NCI-H748 (cell line): ENCODE measurements around the gene ODAD4.

Experiments used
- DNase-seq: peaks from one replicate; lab custom pipeline; 2025; ENCODE audit not compliant: unreplicated experiment; lab: John Stamatoyannopoulos, UW

ODAD4 gene

DNA sequence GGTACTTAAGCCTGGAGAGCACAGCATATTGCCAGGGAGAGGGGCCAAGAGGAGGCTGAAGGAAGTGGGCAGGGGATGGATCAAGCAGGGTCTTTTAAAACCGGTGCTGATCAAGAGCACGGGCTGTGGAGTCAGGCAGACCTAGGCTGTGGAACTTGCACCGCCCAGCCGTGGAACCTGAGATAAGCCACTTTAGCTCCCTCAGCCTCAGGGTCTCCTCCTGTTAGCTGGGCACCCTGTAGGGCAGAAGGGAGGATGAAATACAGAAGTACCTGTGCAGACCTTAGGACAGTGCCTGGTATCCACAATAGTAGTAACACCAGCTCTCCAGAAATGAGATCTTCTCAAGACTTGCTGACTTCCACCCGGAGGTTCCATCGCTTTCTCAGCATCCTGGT, 9.3 kb downstream of the ODAD4 start:
- DNase-seq: no peak

DNA sequence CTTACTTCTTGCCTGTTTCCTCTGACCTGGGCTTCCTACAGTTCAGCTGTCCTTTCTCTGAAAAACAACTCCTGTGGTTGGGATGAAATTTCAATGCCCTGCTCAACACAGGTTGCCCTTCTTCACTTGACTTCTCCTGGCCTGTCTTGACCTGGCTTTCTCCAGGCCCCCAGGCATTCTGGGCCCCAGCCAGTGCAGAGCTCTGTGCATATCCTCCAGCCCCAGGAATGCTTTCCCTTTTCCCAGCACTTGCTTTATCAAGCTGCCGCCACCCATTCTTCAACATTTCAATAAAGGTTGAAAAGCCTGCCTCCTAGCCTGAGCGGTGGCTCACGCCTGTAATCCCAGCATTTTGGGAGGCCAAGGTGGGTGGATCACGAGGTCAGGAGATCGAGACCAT, 10.8 kb downstream of the ODAD4 start:
- DNase-seq: no peak

DNA sequence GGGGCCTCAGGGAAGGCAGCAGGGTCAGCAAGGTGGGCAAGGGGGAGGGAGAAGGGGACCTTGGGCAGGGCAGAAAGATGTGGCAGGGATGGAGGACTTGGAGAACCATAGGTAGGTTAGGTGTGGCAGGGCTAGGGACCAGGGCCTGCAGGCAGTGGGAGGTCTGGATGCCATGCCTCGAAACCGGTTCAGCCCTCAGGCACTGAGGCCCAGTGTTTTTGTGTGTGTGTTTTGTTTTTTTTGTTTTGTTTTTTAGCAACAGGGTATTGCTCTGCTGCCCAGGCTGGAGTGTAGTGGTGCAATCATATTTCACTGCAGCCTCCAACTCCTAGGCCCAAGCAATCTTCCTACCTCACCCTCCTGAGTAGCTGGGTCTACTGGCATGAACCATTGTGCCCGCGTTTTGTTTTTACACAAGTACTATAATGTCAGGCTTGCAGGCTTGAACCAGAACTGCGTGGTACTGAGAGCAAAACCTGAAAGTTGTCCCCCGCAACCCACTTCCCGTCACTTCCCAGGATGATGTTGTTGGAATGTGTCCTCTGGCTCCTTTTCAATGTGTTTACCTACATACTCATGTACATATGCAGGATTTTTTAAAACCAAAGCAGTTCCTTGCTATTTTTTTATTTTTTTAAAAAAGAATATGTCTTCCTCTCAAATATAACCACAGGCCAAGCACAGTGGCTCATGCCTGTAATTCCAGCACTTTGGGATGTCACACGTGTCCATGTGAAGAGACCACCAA, 12.4 kb downstream of the ODAD4 start:
- no peak for DNase-seq

DNA sequence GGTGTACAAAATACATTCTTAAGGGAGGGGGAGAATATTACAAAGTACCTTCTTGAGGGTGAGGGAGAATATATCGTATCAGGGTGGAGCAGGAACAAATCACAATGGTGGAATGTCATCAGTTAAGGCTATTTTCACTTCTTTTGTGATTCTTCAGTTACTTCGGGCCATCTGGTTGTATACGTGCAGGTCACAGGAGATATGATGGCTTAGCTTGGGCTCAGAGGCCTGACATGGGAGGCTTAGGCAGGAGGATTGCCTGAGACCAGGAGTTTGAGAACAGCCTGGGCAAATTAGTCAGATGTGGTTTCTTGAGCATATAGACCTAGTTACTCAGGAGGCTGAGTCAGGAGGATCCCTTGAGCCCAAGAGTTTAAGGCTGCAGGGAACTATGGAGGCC, 13.1 kb downstream of the ODAD4 start:
- DNase-seq: no peak

DNA sequence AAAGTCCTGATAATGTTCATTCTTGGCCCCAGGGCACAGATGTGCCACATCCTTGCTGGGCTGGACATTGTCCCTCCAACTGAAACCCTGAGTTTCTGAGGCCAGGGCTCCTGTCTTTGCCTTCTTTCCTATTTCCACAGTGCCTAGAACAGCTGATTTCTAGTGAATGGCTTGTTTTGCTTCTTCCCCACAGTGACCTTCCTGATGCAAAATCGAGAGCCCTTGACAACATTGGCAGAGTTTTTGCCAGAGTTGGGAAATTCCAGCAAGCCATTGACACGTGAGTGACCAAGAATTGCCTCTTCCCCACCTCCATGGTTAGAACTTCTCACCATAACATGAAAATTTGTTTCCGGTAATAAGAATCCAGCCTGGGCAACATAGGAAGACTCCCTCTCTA, 14.5 kb downstream of the ODAD4 start:
- DNase-seq: no peak

DNA sequence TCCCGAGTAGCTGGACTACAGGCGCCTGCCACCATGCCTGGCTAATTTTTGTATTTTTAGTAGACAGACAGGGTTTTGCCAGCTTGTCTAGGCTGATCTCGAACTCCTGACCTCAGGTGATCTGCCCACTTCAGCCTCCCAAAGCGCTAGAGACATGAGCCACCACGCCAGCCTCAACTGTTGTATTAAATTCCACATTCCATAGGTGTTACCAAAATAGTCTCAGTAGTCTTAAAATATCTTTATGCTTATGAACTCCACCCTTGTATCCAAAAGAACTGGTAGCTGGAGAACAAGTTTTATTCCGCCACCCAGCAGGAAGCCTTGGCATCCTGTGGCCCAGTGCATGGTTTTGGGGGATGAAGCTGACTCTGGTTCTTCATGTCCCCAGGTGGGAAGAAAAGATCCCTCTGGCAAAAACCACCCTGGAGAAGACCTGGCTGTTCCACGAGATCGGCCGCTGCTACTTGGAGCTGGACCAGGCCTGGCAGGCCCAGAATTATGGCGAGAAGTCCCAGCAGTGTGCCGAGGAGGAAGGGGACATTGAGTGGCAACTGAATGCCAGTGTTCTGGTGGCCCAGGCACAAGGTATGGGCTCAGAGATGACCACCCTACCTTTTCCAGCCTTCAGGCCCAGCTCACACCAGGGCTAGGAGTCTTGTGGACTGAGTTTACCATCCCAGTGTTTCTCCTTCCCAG, 18.5 kb downstream of the ODAD4 start:
- DNase-seq: no peak

DNA sequence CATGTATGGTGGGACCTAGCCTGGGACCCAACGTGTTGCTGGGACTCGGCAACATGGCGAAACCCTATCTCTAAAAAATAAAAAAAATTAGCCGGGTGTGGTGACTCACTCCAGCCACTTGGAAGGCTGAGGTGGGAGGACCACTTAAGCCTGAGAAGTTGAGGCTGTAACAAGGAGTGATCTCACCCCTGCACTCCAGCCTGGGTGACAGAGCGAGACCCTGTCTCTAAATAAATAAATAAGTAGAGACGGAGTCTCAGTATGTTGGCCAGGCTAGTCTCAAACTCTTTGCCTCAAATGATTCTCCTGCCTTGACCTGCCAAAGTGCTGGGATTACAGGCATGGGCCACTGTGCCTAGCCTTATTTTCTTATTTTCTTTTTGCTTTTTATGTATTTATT, 26.1 kb downstream of the ODAD4 start:
- DNase-seq: no peak

DNA sequence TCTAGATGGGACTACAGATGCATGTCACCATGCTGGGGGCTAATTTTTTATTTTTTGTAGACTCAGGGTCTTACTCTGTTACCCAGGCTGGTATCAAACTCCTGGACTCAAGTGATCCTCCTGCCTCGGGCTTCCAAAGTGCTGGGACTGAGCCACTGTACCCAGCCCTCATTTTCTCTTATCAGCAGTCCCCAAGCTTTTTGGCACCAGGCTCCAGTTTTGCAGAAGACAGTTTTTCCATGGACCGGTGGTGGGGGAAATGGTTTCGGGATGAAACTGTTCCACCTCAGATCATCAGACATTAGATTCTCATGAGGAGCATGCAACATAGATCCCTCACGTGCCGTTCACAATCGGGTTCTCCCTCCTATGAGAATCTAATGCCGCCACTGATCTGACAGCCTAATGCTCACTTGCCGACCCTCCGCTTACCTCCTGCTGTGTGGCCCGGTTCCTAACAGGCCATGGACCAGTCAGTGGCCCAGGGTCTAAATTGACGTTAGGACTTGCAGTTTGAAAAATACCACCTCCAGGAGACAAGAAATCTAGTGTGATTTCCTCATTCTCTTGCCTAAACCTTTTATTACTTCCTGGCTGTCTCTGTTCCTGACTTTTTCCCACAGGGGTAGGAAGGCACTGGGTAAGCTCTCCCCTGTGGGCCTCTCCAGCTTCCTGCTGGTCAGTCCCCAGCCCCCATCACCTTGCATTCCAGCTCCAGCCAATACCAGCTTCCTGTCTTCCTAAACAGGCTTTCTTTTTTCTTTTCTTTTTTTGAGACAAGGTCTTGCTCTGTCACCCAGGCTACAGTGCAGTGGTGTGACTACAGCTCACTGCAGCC, 26.8 kb downstream of the ODAD4 start:
- no peak for DNase-seq

DNA sequence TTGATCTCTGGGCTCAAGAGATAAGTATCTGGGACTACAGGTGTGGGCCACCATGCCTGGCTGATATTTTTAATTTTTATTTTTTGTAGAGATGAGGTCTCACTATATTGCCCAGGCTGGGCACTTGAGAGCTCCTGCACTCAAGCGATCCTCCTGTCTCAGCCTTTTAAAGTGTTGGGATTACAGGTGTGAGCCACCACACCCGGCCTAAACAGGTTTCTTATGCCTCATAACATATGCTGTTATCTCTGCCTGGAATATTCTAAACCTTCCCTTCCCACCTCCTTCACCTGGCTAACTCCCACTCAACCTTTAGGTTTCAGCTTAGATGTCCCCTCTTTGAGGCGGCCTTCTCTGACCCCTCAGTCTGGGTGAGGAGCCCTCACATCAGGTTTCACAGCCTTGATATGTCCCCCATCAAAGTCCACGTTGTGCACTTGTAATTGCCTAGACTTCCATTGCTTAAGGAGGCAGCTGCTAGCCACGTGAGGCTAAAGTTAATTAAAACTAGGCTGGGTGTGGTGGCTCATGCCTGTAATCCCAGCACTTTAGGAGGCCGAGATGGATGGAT, 27.5 kb downstream of the ODAD4 start:
- no peak for DNase-seq

DNA sequence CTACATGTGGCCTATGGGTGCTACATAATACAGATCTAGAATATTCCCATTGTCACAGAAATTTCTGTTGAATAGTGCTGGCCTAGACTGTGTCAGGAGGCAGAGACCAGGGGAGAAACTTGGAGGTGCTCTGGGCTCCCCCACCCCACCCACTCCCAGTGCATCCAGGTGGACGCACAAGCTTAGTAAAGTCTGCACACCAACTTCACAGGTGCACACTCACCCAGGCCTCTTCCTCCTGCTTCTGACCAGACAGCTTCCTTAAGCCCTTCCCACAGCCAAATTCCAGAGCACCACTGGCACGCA, 28.6 kb downstream of the ODAD4 start:
- DNase-seq: no peak

DNA sequence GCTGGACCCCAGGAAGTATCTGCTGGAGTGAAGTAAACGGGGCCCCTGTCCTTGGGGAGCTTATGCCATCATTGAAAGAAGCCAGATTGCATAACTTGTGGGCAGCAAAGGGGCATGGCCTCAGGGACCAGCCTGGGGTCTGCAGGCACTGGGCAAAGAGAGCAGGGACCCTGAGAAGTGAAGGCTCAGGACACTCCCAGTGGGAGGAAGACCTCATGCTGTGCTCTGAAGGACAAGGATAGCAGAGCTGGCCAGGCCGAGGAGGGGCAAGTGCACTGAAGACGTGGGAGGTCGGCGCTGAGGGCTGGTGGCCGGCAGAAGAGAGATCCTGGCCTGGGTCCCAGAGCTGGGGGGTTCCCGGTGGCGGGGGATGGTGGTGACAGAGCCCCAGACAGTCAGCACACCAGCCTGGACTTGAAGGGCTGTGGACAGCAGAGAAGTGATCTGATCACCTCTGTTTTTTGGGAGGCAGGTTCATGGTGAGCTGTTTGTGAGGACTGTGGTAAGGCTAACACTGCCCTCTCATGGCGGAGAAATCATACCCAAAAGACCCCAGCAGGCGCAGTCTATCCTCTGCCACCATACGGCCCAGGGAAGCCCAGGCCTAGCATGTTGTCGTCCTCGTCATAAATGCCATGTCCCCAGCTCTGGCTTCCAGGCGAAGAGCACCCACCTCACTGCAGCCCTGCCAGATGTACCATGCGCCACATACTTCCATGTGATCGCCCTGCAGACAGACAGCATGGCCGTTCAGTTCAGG, 29.1 kb downstream of the ODAD4 start:
- peak; percentile 29 for DNase-seq

DNA sequence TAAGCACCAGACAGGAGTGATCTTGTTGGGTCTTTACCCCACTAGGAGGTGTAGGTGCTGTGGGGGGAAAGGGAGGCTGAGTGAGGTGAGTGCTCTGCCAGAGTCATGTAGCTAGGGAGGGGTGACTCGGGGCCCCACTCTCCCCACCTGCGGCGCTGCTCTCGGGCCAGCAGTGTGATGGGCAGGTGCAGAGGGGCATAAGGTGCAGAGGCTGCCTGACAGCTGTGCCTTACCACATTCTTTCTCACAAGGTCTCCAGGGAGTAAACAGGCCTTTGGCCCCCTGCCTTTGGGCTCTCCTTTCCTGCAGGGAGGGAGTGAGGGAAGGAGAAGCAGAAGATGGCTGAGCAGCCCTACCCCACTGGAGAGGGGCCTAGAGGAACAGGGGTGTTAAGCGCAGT, 31.7 kb downstream of the ODAD4 start:
- no peak for DNase-seq

DNA sequence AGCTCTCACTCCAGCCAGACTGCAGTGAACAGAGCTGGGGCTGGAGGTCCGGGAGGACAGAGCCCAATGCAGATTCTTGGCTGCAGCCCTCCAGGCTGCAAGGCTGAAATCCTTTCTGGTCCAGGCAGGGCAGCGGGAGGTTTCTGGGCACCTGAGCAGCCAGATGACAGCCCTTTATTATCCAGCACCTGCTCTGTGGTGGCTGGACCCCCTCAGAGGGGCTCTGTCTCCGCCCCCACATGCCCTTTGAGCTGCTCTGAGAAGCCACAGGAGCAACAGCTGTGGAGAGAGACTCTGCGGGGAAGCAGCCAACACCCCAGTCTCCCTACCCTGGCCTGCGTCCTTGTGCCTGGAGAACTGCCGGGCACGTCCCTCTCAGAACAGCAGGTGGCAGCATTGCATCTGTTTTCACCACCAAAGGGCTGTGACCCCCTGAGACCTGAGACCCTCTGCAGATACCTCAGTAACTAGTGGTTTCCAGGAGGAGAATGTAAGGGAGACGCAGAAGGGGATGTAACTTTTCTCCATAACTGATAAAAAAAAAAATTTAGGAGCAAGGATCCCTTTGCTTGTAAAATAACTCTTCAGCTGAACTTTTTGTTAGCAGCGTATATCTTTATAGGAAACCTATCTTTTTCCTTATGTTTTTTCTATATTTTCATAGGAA, 32.5 kb downstream of the ODAD4 start:
- DNase-seq: peak; percentile 66

DNA sequence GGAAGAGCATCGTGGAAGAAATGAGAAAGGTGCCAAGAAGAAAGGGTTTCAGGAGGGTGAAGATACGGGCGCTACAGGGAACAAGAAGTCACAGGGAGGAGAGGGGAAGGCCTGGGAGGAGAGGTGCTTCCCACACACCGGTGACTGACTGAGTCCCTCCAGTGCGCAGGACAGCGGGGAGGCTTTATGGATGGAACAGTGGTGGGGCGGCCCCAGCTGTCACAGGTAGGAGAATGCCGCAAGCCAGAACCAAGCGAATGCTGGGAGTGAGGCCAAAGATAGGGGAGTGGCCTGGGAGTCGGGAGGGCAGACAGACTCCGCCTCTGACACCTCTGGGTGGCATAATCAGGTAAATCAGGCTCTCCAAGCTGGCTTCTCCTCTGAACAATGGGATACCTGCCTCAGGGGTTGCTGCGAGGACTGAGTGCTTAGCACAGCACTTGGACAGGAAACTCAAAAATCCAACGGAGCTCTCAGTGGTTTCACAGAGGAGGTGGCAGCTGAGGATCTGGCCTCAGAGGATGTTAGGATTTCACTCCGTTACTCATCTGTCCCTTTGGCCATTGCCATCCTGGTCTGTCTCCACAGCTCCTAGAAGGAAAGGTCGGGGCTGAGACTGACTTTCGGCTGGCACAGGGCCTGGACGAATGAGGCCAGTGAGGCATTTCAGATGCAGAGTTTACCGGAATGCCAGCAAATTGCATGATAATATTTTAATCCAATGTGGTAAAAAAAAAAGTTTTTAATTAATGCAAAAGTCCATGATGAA, 35.5 kb downstream of the ODAD4 start:
- DNase-seq: peak; percentile 94

DNA sequence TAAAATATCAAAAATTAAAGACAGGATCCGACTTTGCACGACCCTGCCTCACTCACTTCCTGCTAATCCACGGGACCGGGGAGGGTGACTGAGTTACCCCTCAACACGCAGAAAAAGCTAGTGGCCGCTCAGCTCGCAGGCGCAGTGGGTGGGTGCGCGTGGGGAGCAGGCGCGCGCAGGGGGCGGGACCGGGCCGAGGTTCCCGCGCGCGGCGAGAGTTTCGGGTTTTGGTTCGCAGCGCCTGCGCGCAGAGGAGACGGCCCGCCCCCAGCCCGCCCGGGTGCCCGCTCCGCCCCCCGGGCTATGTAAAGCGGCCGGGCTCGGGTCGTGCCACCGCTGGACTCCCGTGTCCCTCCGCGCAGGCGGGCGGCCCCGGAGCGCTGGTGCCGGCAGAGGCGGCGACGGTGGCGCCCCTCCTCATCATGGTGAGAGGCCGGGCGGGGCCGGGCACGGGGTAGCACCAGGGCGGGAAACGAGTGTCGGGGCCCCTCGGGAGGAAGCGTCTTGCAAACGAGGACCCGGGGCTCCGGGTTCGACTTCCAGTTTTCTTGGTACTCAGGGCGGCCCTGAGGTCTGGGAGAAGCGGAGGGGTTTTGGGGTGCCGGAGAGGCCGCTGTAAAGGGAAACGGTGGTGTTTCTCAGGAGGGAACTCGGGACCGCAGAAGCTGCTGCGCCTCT, 36.2 kb downstream of the ODAD4 start, which contains the start of gene CNP:
Gene CNP, plus strand, starts transcription at position 333 of the 678 bp plus-strand sequence. Its CDS starts 90 bp downstream, at position 423.
- DNase-seq: peak; percentile 94

DNA sequence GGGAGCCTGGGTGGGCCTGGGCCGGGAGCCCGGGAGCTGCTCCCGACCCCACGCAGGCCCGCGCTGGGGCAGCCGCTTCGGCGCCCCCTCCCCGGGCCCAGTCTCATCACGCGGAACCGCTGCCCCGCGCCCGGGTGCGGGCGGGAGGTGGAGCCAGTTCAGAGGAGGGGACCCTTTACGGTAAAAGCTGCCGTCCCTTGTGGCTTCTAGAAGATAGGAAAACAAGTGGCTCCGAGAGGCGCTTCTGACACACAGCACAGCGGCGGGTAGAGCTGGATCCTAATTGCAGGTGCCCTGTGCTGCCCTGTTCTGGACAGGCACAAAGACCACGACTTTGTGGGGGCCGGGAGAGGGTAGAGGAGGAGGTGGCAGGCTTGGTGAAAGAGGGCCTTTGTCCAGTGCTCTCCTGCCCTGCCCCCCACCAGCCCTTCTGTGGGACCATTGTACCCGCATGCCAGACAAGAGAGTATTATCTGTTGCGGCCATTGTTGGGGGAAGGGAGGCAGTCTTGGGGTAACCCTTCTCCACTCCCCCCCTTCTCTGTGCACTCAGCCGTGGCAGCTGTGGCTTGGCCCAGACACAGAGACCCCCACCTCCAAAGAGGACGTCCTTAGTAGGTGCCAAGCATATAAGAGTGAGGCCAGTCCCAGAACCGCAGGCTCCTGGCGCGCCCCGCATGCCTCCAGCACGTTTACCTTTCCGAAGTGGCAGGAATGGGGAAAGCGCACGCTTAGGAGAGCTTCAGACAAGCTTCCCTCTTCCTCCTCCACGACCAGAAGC, 36.9 kb downstream of the ODAD4 start:
- DNase-seq: peak; percentile 54

DNA sequence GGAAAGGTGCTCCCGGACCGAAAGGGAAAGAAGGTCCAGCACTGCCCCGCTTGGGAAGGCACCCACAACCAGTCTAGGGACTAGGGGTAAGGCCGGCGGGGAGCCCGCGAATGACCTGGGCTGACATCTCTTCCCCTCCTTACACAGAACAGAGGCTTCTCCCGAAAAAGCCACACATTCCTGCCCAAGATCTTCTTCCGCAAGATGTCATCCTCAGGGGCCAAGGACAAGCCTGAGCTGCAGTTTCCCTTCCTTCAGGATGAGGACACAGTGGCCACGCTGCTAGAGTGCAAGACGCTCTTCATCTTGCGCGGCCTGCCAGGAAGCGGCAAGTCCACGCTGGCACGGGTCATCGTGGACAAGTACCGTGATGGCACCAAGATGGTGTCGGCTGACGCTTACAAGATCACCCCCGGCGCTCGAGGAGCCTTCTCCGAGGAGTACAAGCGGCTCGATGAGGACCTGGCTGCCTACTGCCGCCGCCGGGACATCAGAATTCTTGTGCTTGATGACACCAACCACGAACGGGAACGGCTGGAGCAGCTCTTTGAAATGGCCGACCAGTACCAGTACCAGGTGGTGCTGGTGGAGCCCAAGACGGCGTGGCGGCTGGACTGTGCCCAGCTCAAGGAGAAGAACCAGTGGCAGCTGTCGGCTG, 37.6 kb downstream of the ODAD4 start:
- no peak for DNase-seq

DNA sequence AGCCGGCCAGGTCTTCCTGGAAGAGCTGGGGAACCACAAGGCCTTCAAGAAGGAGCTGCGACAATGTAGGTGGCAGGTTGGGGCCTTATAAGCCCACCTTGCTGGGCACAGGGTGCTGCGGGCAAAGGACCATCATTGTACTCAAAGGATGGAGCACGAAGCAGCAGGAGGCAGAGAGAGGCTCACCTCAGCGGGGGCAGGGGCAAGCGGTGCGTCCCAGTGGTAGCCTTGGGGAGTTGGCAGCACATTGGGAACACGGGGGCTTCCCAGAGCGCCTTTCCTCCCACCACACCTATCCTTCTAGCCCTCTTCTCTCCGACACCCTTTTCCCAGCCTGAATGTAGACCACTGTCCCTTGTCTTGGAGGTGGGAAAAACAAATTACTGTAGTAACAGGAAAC, 38.3 kb downstream of the ODAD4 start:
- no peak for DNase-seq
